ENCODE results near the gene PRSS8. TPM values are rescaled to one million over a fixed set of nuclear protein-coding genes. Genes with fewer than 3 reads are reported as not detected.
A peak's percentile ranks its signal among the peaks of the same experiment; 100 is the strongest.

PRSS8 gene
- total and polyA plus RNA-seq, 3 donors from 2014 or later, result 0.74 to 1.5 (median 0.79) TPM

DNA sequence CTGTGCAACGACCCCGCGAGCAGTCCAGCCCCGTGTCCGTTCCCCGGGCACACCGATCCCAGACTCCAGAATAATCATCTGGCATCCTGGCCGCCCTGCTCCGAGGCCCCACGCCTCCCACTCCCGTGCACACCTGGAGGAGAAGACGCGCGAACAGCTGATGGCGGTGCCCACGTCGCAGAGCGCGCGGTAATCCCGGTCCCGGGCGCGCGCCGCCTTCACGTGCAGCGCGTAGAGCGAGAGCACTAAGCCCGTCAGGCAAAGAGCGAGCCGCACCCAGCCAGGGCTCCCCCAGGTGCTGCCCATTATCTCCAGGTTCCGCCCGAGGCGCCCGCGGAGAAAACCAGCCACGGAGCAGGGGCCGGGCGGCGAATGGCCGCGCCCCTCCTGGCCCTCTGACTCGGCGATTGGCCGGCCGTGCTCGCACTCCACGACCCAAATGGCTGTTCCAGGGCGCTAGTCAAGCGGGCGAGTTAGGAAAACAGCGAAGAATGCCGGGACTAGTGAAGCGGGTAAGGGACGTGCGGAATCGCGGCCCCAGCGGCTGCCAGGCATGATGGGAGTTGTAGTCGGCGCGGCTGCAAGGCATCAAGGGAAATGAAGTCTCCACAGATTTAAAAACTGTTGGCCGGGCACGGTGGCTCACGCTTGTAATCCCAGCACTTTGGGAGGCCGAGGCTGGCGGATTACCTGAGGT, 41.0 kb downstream of the PRSS8 start, which contains the start of gene VKORC1:
TSS of gene VKORC1 (minus strand) at position 374 of the 697 bp plus-strand sequence. CDS start at position 306, 68 bp downstream.
- peak; percentile 97 for DNase-seq
- Histone ChIP-seq H3K27ac (peak within 1 kb of the TSS; percentile 82), H3K36me3 (ENCODE audit: low read depth, missing control alignments) (no peaks in the 10 kb centered on the region), H3K4me3 (peak within 1 kb of the TSS; percentile 80 to 87), H3K9me3 (no peaks in the 10 kb centered on the region), H3K4me1 (peaks cover 6% of the 10 kb centered on the region), H3K27me3 (no peaks in the 10 kb centered on the region)
- TF ChIP-seq, protein P1, sequence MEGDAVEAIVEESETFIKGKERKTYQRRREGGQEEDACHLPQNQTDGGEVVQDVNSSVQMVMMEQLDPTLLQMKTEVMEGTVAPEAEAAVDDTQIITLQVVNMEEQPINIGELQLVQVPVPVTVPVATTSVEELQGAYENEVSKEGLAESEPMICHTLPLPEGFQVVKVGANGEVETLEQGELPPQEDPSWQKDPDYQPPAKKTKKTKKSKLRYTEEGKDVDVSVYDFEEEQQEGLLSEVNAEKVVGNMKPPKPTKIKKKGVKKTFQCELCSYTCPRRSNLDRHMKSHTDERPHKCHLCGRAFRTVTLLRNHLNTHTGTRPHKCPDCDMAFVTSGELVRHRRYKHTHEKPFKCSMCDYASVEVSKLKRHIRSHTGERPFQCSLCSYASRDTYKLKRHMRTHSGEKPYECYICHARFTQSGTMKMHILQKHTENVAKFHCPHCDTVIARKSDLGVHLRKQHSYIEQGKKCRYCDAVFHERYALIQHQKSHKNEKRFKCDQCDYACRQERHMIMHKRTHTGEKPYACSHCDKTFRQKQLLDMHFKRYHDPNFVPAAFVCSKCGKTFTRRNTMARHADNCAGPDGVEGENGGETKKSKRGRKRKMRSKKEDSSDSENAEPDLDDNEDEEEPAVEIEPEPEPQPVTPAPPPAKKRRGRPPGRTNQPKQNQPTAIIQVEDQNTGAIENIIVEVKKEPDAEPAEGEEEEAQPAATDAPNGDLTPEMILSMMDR (IDR thresholded peaks at IDR 0.05), result peak in 2 of 3 experiments; percentile 12 to 21
- no peak for TF ChIP-seq POLR2A (IDR thresholded peaks at IDR 0.05)
- intact Hi-C loops (cut with DNase I; ENCODE audit: low total_unique reads), result loop anchor here (5.0 kb wide), 1 partner anchor 112 kb away; no protein-coding TSS in a partner anchor
- WGBS, 2 donors, result 1% methylated on average over 42 to 67 of the region's 69 CpGs

DNA sequence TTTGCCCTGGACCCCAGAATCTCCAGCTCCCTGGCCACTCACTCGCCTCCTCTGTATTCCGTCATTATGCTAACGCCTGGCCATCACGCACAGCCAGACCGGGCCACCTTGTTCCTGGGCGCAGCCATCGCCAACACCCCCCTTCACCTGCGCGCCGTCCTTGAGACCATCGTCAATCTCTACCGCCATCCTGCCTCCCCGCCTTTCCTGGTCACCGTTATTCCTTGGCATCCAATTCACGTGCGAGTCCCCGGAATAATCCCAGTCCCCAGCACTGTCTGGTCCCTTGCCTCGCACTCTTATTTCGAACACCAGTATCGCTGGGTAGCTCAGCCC, 41.5 kb downstream of the PRSS8 start:
- Histone ChIP-seq H3K36me3 (ENCODE audit: low read depth, missing control alignments) (no peaks in the 10 kb centered on the region), H3K27me3 (no peaks in the 10 kb centered on the region), H3K4me3 (peak overlapping the region; percentile 80 to 87), H3K27ac (peak overlapping the region; percentile 82), H3K4me1 (peaks cover 6% of the 10 kb centered on the region), H3K9me3 (no peaks in the 10 kb centered on the region)
- intact Hi-C loops (cut with DNase I; ENCODE audit: low total_unique reads), result no loop called here
- WGBS, 2 donors, result 0% methylated on average over 20 of the region's 20 CpGs
- TF ChIP-seq POLR2A (IDR thresholded peaks at IDR 0.05), result no peak
- TF ChIP-seq, protein P1 (IDR thresholded peaks at IDR 0.05), result no peak
- peak; percentile 53 for DNase-seq

DNA sequence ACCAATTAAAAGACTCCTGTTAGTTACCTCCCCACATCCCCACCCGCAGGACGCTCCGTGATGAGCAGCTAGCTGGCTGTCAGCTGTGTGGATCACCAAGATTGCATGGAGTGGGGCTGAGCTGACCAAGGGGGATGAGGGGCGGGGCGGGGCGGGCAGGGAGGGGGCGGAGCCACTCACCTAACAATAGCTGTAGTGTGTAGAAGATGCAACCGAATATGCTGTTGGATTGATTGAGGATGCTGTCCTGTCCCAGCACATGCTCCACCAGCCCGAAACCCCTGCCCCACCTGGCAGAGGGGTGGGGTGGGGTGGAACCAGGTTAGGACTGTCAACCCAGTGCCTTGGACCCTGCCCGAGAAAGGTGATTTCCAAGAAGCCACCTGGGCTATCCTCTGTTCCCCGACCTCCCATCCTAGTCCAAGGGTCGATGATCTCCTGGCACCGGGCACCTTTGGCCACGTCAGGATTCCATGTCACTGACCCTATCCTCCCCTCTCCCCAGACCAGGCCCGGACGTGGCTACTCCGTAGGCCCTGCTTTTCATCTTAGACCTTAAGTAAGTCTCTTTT, 42.3 kb downstream of the PRSS8 start:
- no peak for TF ChIP-seq POLR2A (IDR thresholded peaks at IDR 0.05)
- TF ChIP-seq, protein P1 (IDR thresholded peaks at IDR 0.05), result no peak
- Histone ChIP-seq H3K4me3 (no peak overlapping the region), H3K36me3 (ENCODE audit: low read depth, missing control alignments) (no peaks in the 10 kb centered on the region), H3K4me1 (peaks cover 6% of the 10 kb centered on the region), H3K27me3 (no peaks in the 10 kb centered on the region), H3K27ac (no peak overlapping the region), H3K9me3 (no peaks in the 10 kb centered on the region)
- 25 to 39% methylated on average over 12 to 16 of the region's 17 CpGs for WGBS, 2 donors
- intact Hi-C loops (cut with DNase I; ENCODE audit: low total_unique reads), result no loop called here
- DNase-seq, result no peak

DNA sequence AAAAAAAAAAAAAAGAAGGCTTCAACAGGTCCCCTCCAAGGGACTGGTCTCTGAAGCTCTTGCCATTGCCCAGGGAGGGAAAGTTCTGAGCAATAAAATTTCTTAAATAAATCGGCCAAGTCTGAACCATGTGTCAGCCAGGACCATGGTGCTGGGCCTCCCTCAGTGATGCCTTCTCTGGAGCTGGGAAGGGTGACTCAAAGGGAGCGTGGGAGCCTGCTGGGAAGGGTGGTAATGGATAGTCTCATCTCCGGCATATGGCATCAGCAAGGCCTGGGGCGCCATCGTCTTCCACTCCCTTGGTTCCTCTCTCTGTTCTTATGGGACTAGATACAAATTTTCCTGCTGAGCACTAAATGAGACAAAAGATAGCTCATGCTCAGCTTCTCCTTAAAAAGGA, 43.2 kb downstream of the PRSS8 start:
- WGBS, 2 donors, result 84 to 89% methylated on average over 5 of the region's 5 CpGs
- H3K27me3 ChIP-seq, result no peaks in the 10 kb centered on the region
- intact Hi-C loops (cut with DNase I; ENCODE audit: low total_unique reads), result no loop called here
- H3K27ac ChIP-seq, result no peak overlapping the region
- no peak for DNase-seq
- H3K36me3 ChIP-seq (ENCODE audit: low read depth, missing control alignments), result no peaks in the 10 kb centered on the region
- TF ChIP-seq, protein P1 (IDR thresholded peaks at IDR 0.05), result no peak
- H3K4me3 ChIP-seq, result no peak overlapping the region
- H3K4me1 ChIP-seq, result peaks cover 6% of the 10 kb centered on the region
- no peaks in the 10 kb centered on the region for H3K9me3 ChIP-seq
